ENCODE data around the gene ANTKMT. TPM values are rescaled to one million over a fixed set of nuclear protein-coding genes. Genes with fewer than 3 reads are reported as not detected.

The ANTKMT gene
- total and polyA plus RNA-seq, 2 of the 4 experiments (the other 2 are of a cell fraction), result 7.3 to 16.2 TPM

DNA sequence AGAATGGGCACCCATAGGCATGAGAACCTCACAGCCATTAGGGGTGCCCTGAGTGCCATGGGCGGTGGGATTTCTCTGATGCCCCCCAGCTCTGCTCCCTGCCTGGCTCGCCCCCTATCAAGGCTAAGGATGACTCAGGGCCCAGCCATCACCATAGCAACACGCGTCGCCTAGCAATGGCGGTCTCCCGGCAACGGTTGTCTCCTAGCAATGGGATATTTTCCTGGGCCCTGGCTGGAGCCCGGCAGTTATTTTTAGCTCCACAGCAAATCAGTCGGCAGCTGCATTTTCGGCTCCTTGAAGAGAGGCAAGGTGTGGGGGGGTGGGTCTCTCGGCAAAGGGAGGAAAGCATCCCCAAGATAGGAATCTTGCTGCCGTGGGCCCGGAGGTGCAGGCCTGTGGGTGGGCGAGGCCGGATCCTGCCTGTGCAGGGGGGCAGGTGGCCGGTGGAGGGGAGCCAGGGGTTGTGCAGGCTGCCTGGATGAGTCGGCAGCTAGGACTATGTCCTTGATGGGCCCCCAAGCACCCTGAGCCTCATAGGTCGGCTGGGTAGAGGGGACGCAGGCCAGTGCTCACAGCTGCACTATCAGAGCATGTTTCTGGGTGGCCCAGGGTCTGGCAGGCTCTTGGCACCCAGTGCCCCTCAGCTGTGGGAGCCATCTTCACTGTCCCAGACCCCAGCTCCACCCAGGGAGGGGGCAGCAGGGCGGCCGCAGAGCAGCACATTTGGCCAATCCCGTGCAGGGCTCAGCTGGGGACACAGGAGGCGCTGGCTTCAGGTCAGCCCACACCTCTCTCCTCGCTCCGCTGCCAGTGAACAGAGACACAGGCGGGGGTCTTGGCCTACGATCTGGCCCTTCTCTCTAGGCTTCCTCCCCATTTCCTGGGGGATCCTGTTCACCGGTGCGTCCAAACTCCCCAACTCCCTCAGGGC, 11.1 kb upstream of the ANTKMT start (continued):
- TF ChIP-seq, protein P1, sequence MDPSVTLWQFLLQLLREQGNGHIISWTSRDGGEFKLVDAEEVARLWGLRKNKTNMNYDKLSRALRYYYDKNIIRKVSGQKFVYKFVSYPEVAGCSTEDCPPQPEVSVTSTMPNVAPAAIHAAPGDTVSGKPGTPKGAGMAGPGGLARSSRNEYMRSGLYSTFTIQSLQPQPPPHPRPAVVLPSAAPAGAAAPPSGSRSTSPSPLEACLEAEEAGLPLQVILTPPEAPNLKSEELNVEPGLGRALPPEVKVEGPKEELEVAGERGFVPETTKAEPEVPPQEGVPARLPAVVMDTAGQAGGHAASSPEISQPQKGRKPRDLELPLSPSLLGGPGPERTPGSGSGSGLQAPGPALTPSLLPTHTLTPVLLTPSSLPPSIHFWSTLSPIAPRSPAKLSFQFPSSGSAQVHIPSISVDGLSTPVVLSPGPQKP (IDR thresholded peaks at IDR 0.05; ENCODE audit: borderline replicate concordance, low read depth, low read length), result no peak

- H2BK15ac ChIP-seq (ENCODE audit: low read depth, low read length), result no peak overlapping the region
- WGBS, 2 experiments (ENCODE audit: extremely low coverage in 2 of 2, insufficient read length in 1 of 2), result 82% methylated on average over 10 of the region's 21 CpGs; no CpG with 5 or more reads in 1 of the 2 experiments
- H4K5ac ChIP-seq (ENCODE audit: low read depth, low read length), result no peak overlapping the region
- no peak for DNase-seq
- H3K9me1 ChIP-seq (ENCODE audit: insufficient read depth, low read length), result no peaks in the 10 kb centered on the region
- no peak overlapping the region for H3K18ac ChIP-seq (ENCODE audit: low read depth, low read length)
- H4K20me1 ChIP-seq (ENCODE audit: insufficient read depth, low read length), result peaks cover 14% of the 10 kb centered on the region
- peaks cover 8% of the 10 kb centered on the region; the same call in 1 of the 2 replicates for H3K4me1 ChIP-seq (ENCODE audit: control insufficient read depth, insufficient read depth, low read length)
- no peak overlapping the region for H2BK5ac ChIP-seq (ENCODE audit: low read depth, low read length, poor library complexity, severe bottlenecking)
- no peak overlapping the region for H2AFZ ChIP-seq (replicated peaks; ENCODE audit: low read length, poor library complexity)
- H3K36me3 ChIP-seq (ENCODE audit: control insufficient read depth, insufficient read depth, low read length), result no peaks in the 10 kb centered on the region
- peaks cover 21% of the 10 kb centered on the region for H3K27me3 ChIP-seq (ENCODE audit: control insufficient read depth, insufficient read depth, low read length)
- H4K91ac ChIP-seq (ENCODE audit: insufficient read depth, low read depth, low read length), result no peak overlapping the region
- intact Hi-C loops (cut with micrococcal nuclease) (loop anchor here (5.0 kb wide), 1 partner anchor 272 kb away; the partner anchor contains the start of gene SOX8), in situ Hi-C loops (cut with MboI; ENCODE audit: low sequenced_read_pairs) (loop anchor here (5.0 to 25.0 kb wide), 2 partner anchors 77 to 352 kb away; partner anchors contain the start of genes CHTF18, RPUSD1 and SSTR5), dilution Hi-C loops (cut with HindIII; ENCODE audit: low sequenced_read_pairs, unreplicated experiment) (no loop called here)
- no peak overlapping the region for H2AK9ac ChIP-seq (replicated peaks; ENCODE audit: low read depth, low read length, poor library complexity)
- no peaks in the 10 kb centered on the region for H3K9me3 ChIP-seq (ENCODE audit: control insufficient read depth, insufficient read depth, low read length)
- no peaks in the 10 kb centered on the region for H3K79me1 ChIP-seq (ENCODE audit: low read depth in 1 of 2, low read length in 2 of 2)
- no peak for TF ChIP-seq RAD21 (IDR thresholded peaks at IDR 0.05; ENCODE audit: low read length)
- no peak for TF ChIP-seq MAFK (IDR thresholded peaks at IDR 0.05; ENCODE audit: low read depth, low read length)
- no peak for TF ChIP-seq FOS (IDR thresholded peaks at IDR 0.05; ENCODE audit: low read depth, low read length)
- no peak for TF ChIP-seq MAZ (IDR thresholded peaks at IDR 0.05; ENCODE audit: borderline replicate concordance, low read depth, low read length)
- H3K4ac ChIP-seq (ENCODE audit: low read depth, low read length), result no peak overlapping the region
- no peak overlapping the region for H3K4me3 ChIP-seq (ENCODE audit: insufficient read depth, low read depth, low read length)
- no peak overlapping the region for H3K9ac ChIP-seq (ENCODE audit: low read depth, low read length)
- H3K4me2 ChIP-seq (ENCODE audit: low read depth, low read length), result no peak overlapping the region
- no peak overlapping the region for H2BK120ac ChIP-seq (ENCODE audit: low read depth, low read length)
- H2BK20ac ChIP-seq (ENCODE audit: low read depth, low read length), result no peak overlapping the region
- ChIA-PET CTCF (no interaction called here), POLR2A (ENCODE audit: unreplicated experiment) (no interaction called here)
- no peak for ATAC-seq (ENCODE audit: low read depth)
- H2AK5ac ChIP-seq (ENCODE audit: low read depth, low read length), result no peak overlapping the region
- no peak overlapping the region for H3K23ac ChIP-seq (ENCODE audit: low read depth, low read length)
- no peak overlapping the region for H3K27ac ChIP-seq (ENCODE audit: insufficient read depth, low read length)
- no peak overlapping the region for H4K8ac ChIP-seq (ENCODE audit: low read depth in 2 of 2, low read length in 2 of 2)
- BruUV-seq (replicated peaks), result no TSS peak
- H3K56ac ChIP-seq (ENCODE audit: extremely low read depth, insufficient read depth, low read length), result no peak overlapping the region
- H3K14ac ChIP-seq (replicated peaks; ENCODE audit: low read depth, low read length), result no peak overlapping the region
These were observed 10.4 kb upstream of the ANTKMT start for GRCh38 chr16:710500-711075.

Measured in IMR-90 (cell line).